Testis (tissue), 2 donors: Measurements from ENCODE around the gene MPND.

Experiments
- POLR2A ChIP-seq: fragments of 450-650 bp; IDR thresholded peaks from one replicate; pipeline ENCODE4 v1.6.1; 2017; ENCODE audit warnings: antibody characterized with exemption, mild to moderate bottlenecking, moderate library complexity
- TF ChIP-seq, protein P1 (sequence below), 3 experiments: fragments of 450-650 bp in 2 of 3; fragments of 200-600 bp in 1 of 3; sonication (generic) in 1 of 3; IDR thresholded peaks; one replicate each; pipeline ENCODE4 v1.5.1; 2016 to 2019; ENCODE audit warnings: antibody characterized with exemption in 3 of 3, mild to moderate bottlenecking in 2 of 3, moderate library complexity in 1 of 3

DNA sequence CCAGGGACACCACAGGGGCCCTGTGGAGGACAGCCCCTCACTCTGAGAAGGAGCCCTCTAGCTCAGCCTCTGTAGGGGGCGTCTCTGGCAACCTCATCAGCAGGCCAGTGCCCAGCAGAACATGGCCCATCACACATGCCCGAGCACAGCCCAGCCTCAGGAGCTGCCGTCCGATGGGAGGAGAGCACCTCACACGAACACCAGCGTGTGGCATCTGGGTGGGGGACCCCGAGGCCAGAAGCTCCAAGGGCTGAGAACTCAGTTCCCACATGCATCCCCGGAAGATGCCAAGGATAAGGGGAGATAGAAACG, 45.7 kb downstream of the MPND start:
- TF ChIP-seq, protein P1, sequence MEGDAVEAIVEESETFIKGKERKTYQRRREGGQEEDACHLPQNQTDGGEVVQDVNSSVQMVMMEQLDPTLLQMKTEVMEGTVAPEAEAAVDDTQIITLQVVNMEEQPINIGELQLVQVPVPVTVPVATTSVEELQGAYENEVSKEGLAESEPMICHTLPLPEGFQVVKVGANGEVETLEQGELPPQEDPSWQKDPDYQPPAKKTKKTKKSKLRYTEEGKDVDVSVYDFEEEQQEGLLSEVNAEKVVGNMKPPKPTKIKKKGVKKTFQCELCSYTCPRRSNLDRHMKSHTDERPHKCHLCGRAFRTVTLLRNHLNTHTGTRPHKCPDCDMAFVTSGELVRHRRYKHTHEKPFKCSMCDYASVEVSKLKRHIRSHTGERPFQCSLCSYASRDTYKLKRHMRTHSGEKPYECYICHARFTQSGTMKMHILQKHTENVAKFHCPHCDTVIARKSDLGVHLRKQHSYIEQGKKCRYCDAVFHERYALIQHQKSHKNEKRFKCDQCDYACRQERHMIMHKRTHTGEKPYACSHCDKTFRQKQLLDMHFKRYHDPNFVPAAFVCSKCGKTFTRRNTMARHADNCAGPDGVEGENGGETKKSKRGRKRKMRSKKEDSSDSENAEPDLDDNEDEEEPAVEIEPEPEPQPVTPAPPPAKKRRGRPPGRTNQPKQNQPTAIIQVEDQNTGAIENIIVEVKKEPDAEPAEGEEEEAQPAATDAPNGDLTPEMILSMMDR (IDR thresholded peaks at IDR 0.05), result no peak
- no peak for TF ChIP-seq POLR2A
